HepG2 (cell line): ENCODE data around the gene PPCDC. TPM values are rescaled to one million over a fixed set of nuclear protein-coding genes. Genes with fewer than 3 reads are reported as not detected.

Source experiments
- ATAC-seq: fragments of 200-7000 bp; cut with Tn5 transposase; 3 replicates; pipeline ENCODE4 v1.9.1; 2020; ENCODE audit warnings: mild to moderate bottlenecking, moderate library complexity
- BruUV-seq: library from RNA; stranded (reverse); fragments of 400-500 nt; replicated peaks from 2 replicates; lab custom pipeline; 2021; lab: Mats Ljungman, UMichigan
- CTCF ChIA-PET: fragments of 300-600 bp; formaldehyde crosslinking; extraction: SDS; loops from one replicate; lab custom pipeline; 2021; ENCODE audit warnings: low total read pairs, inconsistent platforms, low intra/inter-chr PET ratio; lab: Yijun Ruan, JAX
- POLR2A ChIA-PET: fragments of 350-600 bp; sonication (Branson Sonifier 250); formaldehyde crosslinking; loops from one replicate; lab custom pipeline; 2020; ENCODE audit warnings: antibody characterized with exemption, inconsistent platforms; lab: Yijun Ruan, JAX
- DNase-seq: peaks from one replicate; pipeline ENCODE4 v3.0.0-alpha.2; 2015; ENCODE audit warnings: low spot score
- FAIRE-seq: peaks from 3 replicates; lab custom pipeline; 2011; peaks lifted over from hg19 to GRCh38; lab: Jason Lieb, UNC
- H2AFZ ChIP-seq: one replicate; pipeline ENCODE4 v1.6.1; 2011; ENCODE audit warnings: low read length, inconsistent platforms
- H3K27ac ChIP-seq: fragments of 300-600 bp; 3 replicates; pipeline ENCODE4 v1.8.0; 2011; ENCODE audit warnings: mixed run types, mild to moderate bottlenecking, mixed read lengths, low read length, inconsistent platforms; ENCODE audit not compliant: insufficient read depth; ENCODE audit errors: extremely low read length
- H3K27me3 ChIP-seq, 2 experiments: fragments of 200-600 bp in 1 of 2; 2 replicates in 1 of 2; 3 replicates in 1 of 2; pipeline versions ENCODE4 v1.6.0 to v1.8.0; 2011; ENCODE audit warnings: low read length in 2 of 2, mild to moderate bottlenecking in 2 of 2, moderate library complexity in 2 of 2, inconsistent platforms in 1 of 2; ENCODE audit not compliant: insufficient read depth in 2 of 2, control insufficient read depth in 1 of 2
- H3K36me3 ChIP-seq, 2 experiments: fragments of 200-600 bp in 1 of 2; replicated peaks in 1 of 2; 2 replicates in 1 of 2; 3 replicates in 1 of 2; pipeline versions ENCODE4 v1.5.1 to v1.8.0; 2011; ENCODE audit warnings: low read length in 2 of 2, inconsistent platforms in 1 of 2; ENCODE audit not compliant: insufficient read depth in 2 of 2, control insufficient read depth in 1 of 2
- H3K4me1 ChIP-seq: 2 replicates; pipeline ENCODE4 v1.5.1; 2012; ENCODE audit warnings: low read length, inconsistent platforms; ENCODE audit not compliant: insufficient read depth
- H3K4me2 ChIP-seq: 2 replicates; pipeline ENCODE4 v1.6.0; 2011; ENCODE audit warnings: low read depth, low read length, inconsistent platforms
- H3K4me3 ChIP-seq, 3 experiments: fragments of 200-600 bp in 1 of 3; sonication (generic), shearing (Covaris generic) in 1 of 3; replicated peaks in 1 of 3; 2 replicates each; pipeline ENCODE4 v1.5.1; 2011 to 2016; ENCODE audit warnings: low read length in 3 of 3, inconsistent platforms in 2 of 3, low read depth in 2 of 3, mild to moderate bottlenecking in 2 of 3, control low read depth in 1 of 3, mixed read lengths in 1 of 3; ENCODE audit not compliant: insufficient read depth in 1 of 3
- H3K79me2 ChIP-seq: one replicate; pipeline ENCODE4 v1.6.1; 2011; ENCODE audit warnings: low read length, inconsistent platforms; ENCODE audit not compliant: insufficient read depth
- H3K9ac ChIP-seq: 2 replicates; pipeline ENCODE4 v1.6.0; 2011; ENCODE audit warnings: mild to moderate bottlenecking, low read depth, low read length, inconsistent platforms; ENCODE audit not compliant: insufficient read depth
- H3K9me3 ChIP-seq: 2 replicates; pipeline ENCODE4 v1.5.1; 2012; ENCODE audit warnings: mild to moderate bottlenecking, low read length
- H4K20me1 ChIP-seq: 2 replicates; pipeline ENCODE4 v1.6.0; 2011; ENCODE audit warnings: inconsistent platforms, mild to moderate bottlenecking, low read length, moderate library complexity; ENCODE audit not compliant: insufficient read depth
- ATF7-NPFF ChIP-seq: sonication (generic); formaldehyde crosslinking; IDR thresholded peaks from 2 replicates; pipeline ENCODE4 v1.8.1; 2023; ENCODE audit warnings: mild to moderate bottlenecking, low read depth, missing genetic modification reagents, moderate library complexity
- FOXA3 ChIP-seq: IDR thresholded peaks from 2 replicates; pipeline ENCODE4 v1.6.1; 2016; ENCODE audit warnings: missing genetic modification reagents, missing compliant biosample characterization
- HINFP ChIP-seq: sonication (generic); formaldehyde crosslinking; IDR thresholded peaks from 2 replicates; pipeline ENCODE4 v1.4.0; 2020; ENCODE audit warnings: low read depth, mild to moderate bottlenecking, missing genetic modification reagents
- IRF1 ChIP-seq: sonication (generic); formaldehyde crosslinking; IDR thresholded peaks from 2 replicates; pipeline ENCODE4 v1.4.0; 2020; ENCODE audit warnings: low read depth, mild to moderate bottlenecking, missing genetic modification reagents
- MAFF ChIP-seq: IDR thresholded peaks from 2 replicates; pipeline ENCODE4 v1.6.1; 2011; ENCODE audit warnings: low read depth, low read length, improper control_type of control experiment
- MAFK ChIP-seq, 2 experiments: IDR thresholded peaks in 1 of 2; conservative IDR thresholded peaks in 1 of 2; 2 replicates each; pipeline ENCODE4 v1.6.1; 2011; ENCODE audit warnings: improper control_type of control experiment in 2 of 2, low read length in 2 of 2
- MTF1 ChIP-seq: sonication (generic); formaldehyde crosslinking; IDR thresholded peaks from 2 replicates; pipeline ENCODE4 v1.5.0; 2020; ENCODE audit warnings: missing genetic modification reagents
- NFIB ChIP-seq: sonication (generic); formaldehyde crosslinking; IDR thresholded peaks from 2 replicates; pipeline ENCODE4 v1.9.0; 2021; ENCODE audit warnings: missing genetic modification reagents, mild to moderate bottlenecking, borderline replicate concordance
- SP2 ChIP-seq: sonication (generic); formaldehyde crosslinking; IDR thresholded peaks from 2 replicates; pipeline ENCODE4 v1.5.1; 2020; ENCODE audit warnings: mild to moderate bottlenecking, missing genetic modification reagents
- SRSF9 ChIP-seq: fragments of 200-400 bp; formaldehyde crosslinking; IDR thresholded peaks from 2 replicates; pipeline ENCODE4 v1.6.1; 2018; ENCODE audit warnings: borderline replicate concordance, mild to moderate bottlenecking, low read depth, low read length; ENCODE audit not compliant: insufficient read depth, poor library complexity, severe bottlenecking
- ZKSCAN1 ChIP-seq: fragments of 150-350 bp; IDR thresholded peaks from 2 replicates; pipeline ENCODE4 v1.6.1; 2014; ENCODE audit warnings: low read length
- ZNF589 ChIP-seq: sonication (generic); formaldehyde crosslinking; conservative IDR thresholded peaks from 2 replicates; pipeline ENCODE4 v1.8.0; 2022; ENCODE audit warnings: mild to moderate bottlenecking, moderate library complexity, missing genetic modification reagents
- ZNF616 ChIP-seq: sonication (generic); formaldehyde crosslinking; IDR thresholded peaks from 2 replicates; pipeline ENCODE4 v1.5.0; 2020; ENCODE audit warnings: low read depth, mild to moderate bottlenecking, missing genetic modification reagents
- ZNF687 ChIP-seq: sonication (generic); formaldehyde crosslinking; IDR thresholded peaks from 2 replicates; pipeline ENCODE4 v1.5.1; 2020; ENCODE audit warnings: mild to moderate bottlenecking, missing genetic modification reagents, moderate library complexity
- in situ Hi-C: cut with HindIII; loops from 2 replicates; pipeline ENCODE4 v1.10.0; 2017; ENCODE audit warnings: low pct_unique_long_range_greater_than_20kb; ENCODE audit not compliant: extremely low pct_ligation_motif_present
- intact Hi-C: fragments of 100-400 bp; cut with micrococcal nuclease; formaldehyde crosslinking; loops from one replicate; pipeline ENCODE4 v1.10.0; 2022; ENCODE audit not compliant: unreplicated experiment
- polyA plus RNA-seq, 8 experiments: library from polyadenylated mRNA; depleted of rRNA in 3 of 8; stranded (reverse) in 7 of 8; unstranded in 1 of 8; fragments of >200 nt; fragmentation: Illumina TruSeq in 4 of 8; extraction: Trizol in 4 of 8; gene quantifications; 2 replicates each; pipeline versions ENCODE4 v1.2.1 to v1.2.3, GENCODE V29; 2011 to 2016; ENCODE audit warnings: low read depth in 4 of 8, missing spikeins in 1 of 8, mixed read lengths in 1 of 8; ENCODE audit not compliant: insufficient read depth in 1 of 8
- total RNA-seq, 5 experiments: library from RNA; depleted of rRNA; stranded (reverse); fragments of >200 nt; fragmentation: Illumina TruSeq; extraction: Trizol; gene quantifications; 2 replicates each; pipeline ENCODE4 v1.2.3, GENCODE V29; 2016; ENCODE audit warnings: low read depth in 1 of 5

Gene PPCDC
- total and polyA plus RNA-seq, 2 of the 13 experiments (the other 11 are each of a cell fraction or from before 2014, with no cell fraction given): 12.3 to 12.8 TPM

GRCh38 chr15:74988007-74988800, 35.2 kb upstream of the PPCDC start (continued):
- TF ChIP-seq ZNF589 (CRISPR knock-in tag): no peak
- TF ChIP-seq MTF1 (CRISPR knock-in tag): no peak
- TF ChIP-seq ATF7-NPFF (CRISPR knock-in tag): no peak

- H3K79me2 ChIP-seq: no peaks in the 10 kb centered on the region
- no peak overlapping the region for H3K4me3 ChIP-seq
- ATAC-seq: no peak
- no peak overlapping the region for H3K4me2 ChIP-seq
- no peak for FAIRE-seq
- H3K9ac ChIP-seq: no peak overlapping the region
- in situ Hi-C loops: no loop called here
- no TSS peak for BruUV-seq
- POLR2A ChIA-PET: no interaction called here
- H3K27ac ChIP-seq: no peak overlapping the region
- H3K9me3 ChIP-seq: no peaks in the 10 kb centered on the region
- intact Hi-C loops: loop anchor here (2.0 kb wide), 1 partner anchor 39 kb away; no protein-coding TSS in a partner anchor
- 0 out of 2 replicates have a peak, but pooled peaks cover under 1% of the 10 kb centered on the region for H3K4me1 ChIP-seq
- no peak overlapping the region for H2AFZ ChIP-seq
- H3K27me3 ChIP-seq: peaks cover 0 to 17% of the 10 kb centered on the region in 2 experiments; a peak in 4 of 5 replicates
- DNase-seq: no peak
- TF ChIP-seq MAFF (peak; percentile 75), SRSF9 (no peak), ZNF616 (CRISPR knock-in tag) (no peak), IRF1 (CRISPR knock-in tag) (no peak), FOXA3 (CRISPR knock-in tag) (no peak), ZKSCAN1 (no peak), MAFK (conservative IDR thresholded peaks at IDR 0.05 in 1 of 2, IDR thresholded peaks at IDR 0.05 in 1 of 2; ENCODE audit: low read length in 2 of 2) (peak; percentile 59 to 83), HINFP (no peak), MTF1 (CRISPR knock-in tag) (no peak), SP2 (no peak), NFIB (CRISPR knock-in tag) (no peak), ZNF687 (CRISPR knock-in tag) (no peak)
- TF ChIP-seq, all 625 proteins: peak for 2
- CTCF ChIA-PET: no interaction called here
- Histone ChIP-seq H3K36me3 (no peaks in the 10 kb centered on the region), H4K20me1 (no peaks in the 10 kb centered on the region)
These were observed 33.9 kb upstream of the PPCDC start for GRCh38 chr15:74989527-74989926.
